Neural crest cell (in vitro differentiated cells): ENCODE measurements around the gene FAM24B. TPM values are rescaled to one million over a fixed set of nuclear protein-coding genes. Genes with fewer than 3 reads are reported as not detected.
"Not testable (repeated sequence)": the region's sequence is repeated elsewhere in the genome, so short reads cannot be mapped to it uniquely, and the experiment has no call there.

Experiments
- DNase-seq: peaks from one replicate; pipeline ENCODE4 v3.0.0; 2021; ENCODE audit warnings: low read depth, mixed read lengths, low spot score
- H3K27ac Mint-ChIP-seq: one replicate; pipeline ENCODE4 v1.8.0; 2021; ENCODE audit warnings: mild to moderate bottlenecking, mixed read lengths; ENCODE audit not compliant: unreplicated experiment
- H3K27me3 Mint-ChIP-seq: 2 replicates; pipeline ENCODE4 v1.8.0; 2021; ENCODE audit warnings: low read depth, mild to moderate bottlenecking, mixed read lengths
- H3K36me3 Mint-ChIP-seq: 2 replicates; pipeline ENCODE4 v1.8.0; 2021; ENCODE audit warnings: low read depth, mild to moderate bottlenecking, mixed read lengths
- H3K4me1 Mint-ChIP-seq: 2 replicates; pipeline ENCODE4 v1.8.0; 2021; ENCODE audit warnings: mixed read lengths
- H3K4me3 Mint-ChIP-seq: one replicate; pipeline ENCODE4 v1.8.0; 2021; ENCODE audit warnings: mild to moderate bottlenecking, mixed read lengths
- H3K9me3 Mint-ChIP-seq: 2 replicates; pipeline ENCODE4 v1.8.0; 2021; ENCODE audit warnings: mixed read lengths
- CTCF ChIP-seq: fragments of 200-600 bp; sonication (generic); conservative IDR thresholded peaks from 2 replicates; pipeline ENCODE4 v1.5.0; 2021; ENCODE audit warnings: antibody characterized with exemption, mild to moderate bottlenecking
- long read RNA-seq: library from polyadenylated mRNA; unstranded; transcript quantifications from one replicate; pipeline ENCODE4 v2.0.0, GENCODE V29; 2020
- total RNA-seq: library from RNA; stranded (reverse); gene quantifications from 2 replicates; pipeline ENCODE4 v1.2.1, GENCODE V29; 2021

Gene FAM24B
- total RNA-seq, result not detected in 2 replicates
- long read RNA-seq, result 0 reads

GRCh38 chr10:122879339-122880273 is at the start of gene FAM24B:
TSS of gene FAM24B (minus strand) at chr10:122879581. CDS start at chr10:122850515, 29,066 bp downstream.
- Mint-ChIP-seq H3K36me3 (no peaks in the 10 kb centered on the region), H3K4me3 (no peak within 1 kb of the TSS), H3K27me3 (peaks cover 8% of the 10 kb centered on the region), H3K4me1 (peaks cover 27% of the 10 kb centered on the region), H3K27ac (no peak within 1 kb of the TSS), H3K9me3 (no peaks in the 10 kb centered on the region)
- DNase-seq, result no peak
- no peak for TF ChIP-seq CTCF

GRCh38 chr10:122915700-122916099 is 36.3 kb upstream of the FAM24B start:
- H3K36me3 Mint-ChIP-seq, result peaks cover 2% of the 10 kb centered on the region
- no peak for TF ChIP-seq CTCF
- H3K27me3 Mint-ChIP-seq, result peaks cover 2% of the 10 kb centered on the region
- no peak for DNase-seq
- H3K9me3 Mint-ChIP-seq, result no peaks in the 10 kb centered on the region
- no peaks in the 10 kb centered on the region for H3K4me1 Mint-ChIP-seq
- H3K27ac Mint-ChIP-seq, result no peak overlapping the region
- no peak overlapping the region for H3K4me3 Mint-ChIP-seq

GRCh38 chr10:122911889-122912484 is 32.6 kb upstream of the FAM24B start:
- no peak overlapping the region for H3K4me3 Mint-ChIP-seq
- peak; percentile 71 for DNase-seq
- H3K27ac Mint-ChIP-seq, result no peak overlapping the region

GRCh38 chr10:122910310-122910709 is 30.9 kb upstream of the FAM24B start, which contains the start of gene FAM24A:
TSS of gene FAM24A (plus strand) at chr10:122910610. CDS start at chr10:122911635, 1,025 bp downstream.
- no peak for DNase-seq
- H3K4me3 Mint-ChIP-seq, result no peak within 1 kb of the TSS
- no peaks in the 10 kb centered on the region for H3K9me3 Mint-ChIP-seq
- TF ChIP-seq CTCF, result no peak
- no peaks in the 10 kb centered on the region for H3K36me3 Mint-ChIP-seq
- H3K27me3 Mint-ChIP-seq, result peaks cover 37% of the 10 kb centered on the region
- H3K27ac Mint-ChIP-seq, result no peak within 1 kb of the TSS
- H3K4me1 Mint-ChIP-seq, result no peaks in the 10 kb centered on the region

More at GRCh38 chr10:122911889-122912484, 32.6 kb upstream of the FAM24B start:
- Mint-ChIP-seq H3K36me3 (no peaks in the 10 kb centered on the region), H3K27me3 (peaks cover 31% of the 10 kb centered on the region), H3K4me1 (no peaks in the 10 kb centered on the region), H3K9me3 (no peaks in the 10 kb centered on the region)
- TF ChIP-seq CTCF, result no peak

GRCh38 chr10:122903861-122904260 is 24.5 kb upstream of the FAM24B start:
- H3K27me3 Mint-ChIP-seq, result peaks cover 70% of the 10 kb centered on the region
- not testable (repeated sequence) for H3K36me3 Mint-ChIP-seq, H3K4me3 Mint-ChIP-seq, H3K4me1 Mint-ChIP-seq, H3K9me3 Mint-ChIP-seq, DNase-seq, H3K27ac Mint-ChIP-seq
